Measurements from ENCODE around the gene TAC3.

The TAC3 gene

GRCh38 chr12:56998316-56998715 is 18.0 kb downstream of the TAC3 start:
- no peak overlapping the region for H3K4me3 Mint-ChIP-seq
- no peak for TF ChIP-seq CTCF (IDR thresholded peaks at IDR 0.05; ENCODE audit: unreplicated experiment in 3 of 3)
- peaks cover 42% of the 10 kb centered on the region for H3K4me1 Mint-ChIP-seq
- H3K27me3 Mint-ChIP-seq (ENCODE audit: low read depth), result no peaks in the 10 kb centered on the region
- peaks cover 47% of the 10 kb centered on the region for H3K36me3 Mint-ChIP-seq (ENCODE audit: low read depth)
- H3K9me3 Mint-ChIP-seq, result no peaks in the 10 kb centered on the region
- H3K27ac Mint-ChIP-seq, result no peak overlapping the region

GRCh38 chr12:56996793-56997545 is 19.4 kb downstream of the TAC3 start:
- Mint-ChIP-seq H3K4me3 (peak overlapping the region in 1 of 3 experiments; percentile 21), H3K9me3 (no peaks in the 10 kb centered on the region), H3K4me1 (peaks cover 37% of the 10 kb centered on the region), H3K36me3 (ENCODE audit: low read depth) (peaks cover 35% of the 10 kb centered on the region), H3K27ac (peak overlapping the region in 2 of 3 experiments; percentile 66 to 76), H3K27me3 (ENCODE audit: low read depth) (no peaks in the 10 kb centered on the region)
- TF ChIP-seq CTCF (IDR thresholded peaks at IDR 0.05; ENCODE audit: unreplicated experiment in 3 of 3), result no peak

- Mint-ChIP-seq H3K4me3 (no peak overlapping the region), H3K27me3 (ENCODE audit: low read depth) (no peaks in the 10 kb centered on the region), H3K9me3 (no peaks in the 10 kb centered on the region), H3K36me3 (ENCODE audit: low read depth) (peaks cover 28% of the 10 kb centered on the region), H3K27ac (peak overlapping the region in 2 of 3 experiments; percentile 66 to 76), H3K4me1 (peaks cover 33% of the 10 kb centered on the region)
- no peak for TF ChIP-seq CTCF (IDR thresholded peaks at IDR 0.05; ENCODE audit: unreplicated experiment in 3 of 3)
Measured at GRCh38 chr12:56995930-56996496, 20.3 kb downstream of the TAC3 start.

- H3K27ac Mint-ChIP-seq, result no peak overlapping the region
- no peak for TF ChIP-seq CTCF (IDR thresholded peaks at IDR 0.05; ENCODE audit: unreplicated experiment in 3 of 3)
- peaks cover 30% of the 10 kb centered on the region for H3K4me1 Mint-ChIP-seq
- no peak overlapping the region for H3K4me3 Mint-ChIP-seq
- H3K27me3 Mint-ChIP-seq (ENCODE audit: low read depth), result no peaks in the 10 kb centered on the region
- H3K36me3 Mint-ChIP-seq (ENCODE audit: low read depth), result peaks cover 22% of the 10 kb centered on the region
- no peaks in the 10 kb centered on the region for H3K9me3 Mint-ChIP-seq
Measured at GRCh38 chr12:56995201-56995929, 21.0 kb downstream of the TAC3 start.

GRCh38 chr12:56994231-56994746 is 22.0 kb downstream of the TAC3 start:
- Mint-ChIP-seq H3K4me3 (no peak overlapping the region), H3K36me3 (ENCODE audit: low read depth) (peaks cover 16% of the 10 kb centered on the region), H3K4me1 (peaks cover 35% of the 10 kb centered on the region), H3K27me3 (ENCODE audit: low read depth) (no peaks in the 10 kb centered on the region), H3K9me3 (no peaks in the 10 kb centered on the region), H3K27ac (no peak overlapping the region)
- no peak for TF ChIP-seq CTCF (IDR thresholded peaks at IDR 0.05; ENCODE audit: unreplicated experiment in 3 of 3)
